ENCODE measurements around the gene NEU1.
A peak's percentile ranks its signal among the peaks of the same experiment; 100 is the strongest.
"Not testable (repeated sequence)": the region's sequence is repeated elsewhere in the genome, so short reads cannot be mapped to it uniquely, and the experiment has no call there.

NEU1 gene

DNA sequence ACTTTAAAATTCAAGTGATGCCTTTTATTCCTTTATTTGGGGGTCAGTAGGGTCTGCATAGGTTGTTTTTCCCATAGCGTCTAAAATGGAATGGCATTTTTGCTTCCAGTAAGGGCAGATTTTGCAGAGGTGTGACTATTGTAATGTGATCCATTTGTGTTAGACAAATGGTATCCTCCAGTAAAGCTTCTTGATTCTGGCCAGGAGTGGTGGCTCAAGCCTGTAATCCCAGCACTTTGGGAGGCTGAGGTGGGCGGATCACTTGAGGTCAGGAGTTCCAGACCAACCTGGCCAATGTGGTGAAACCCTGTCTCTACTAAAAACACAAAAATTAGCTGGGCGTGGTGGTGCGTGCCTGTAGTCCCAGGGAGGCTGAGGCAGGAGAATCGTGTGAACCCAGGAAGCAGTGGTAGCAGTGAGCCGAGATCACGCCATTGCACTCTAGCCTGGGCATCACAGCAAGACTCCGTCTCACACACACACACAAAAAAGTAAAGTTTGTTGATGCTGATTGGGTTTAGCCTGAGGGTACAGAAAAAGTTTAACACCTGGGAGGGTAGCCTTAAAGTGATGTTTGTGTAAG, 44.6 kb downstream of the NEU1 start:
- not testable (repeated sequence) for DNase-seq (ENCODE audit: low read depth in 2 of 2)

DNA sequence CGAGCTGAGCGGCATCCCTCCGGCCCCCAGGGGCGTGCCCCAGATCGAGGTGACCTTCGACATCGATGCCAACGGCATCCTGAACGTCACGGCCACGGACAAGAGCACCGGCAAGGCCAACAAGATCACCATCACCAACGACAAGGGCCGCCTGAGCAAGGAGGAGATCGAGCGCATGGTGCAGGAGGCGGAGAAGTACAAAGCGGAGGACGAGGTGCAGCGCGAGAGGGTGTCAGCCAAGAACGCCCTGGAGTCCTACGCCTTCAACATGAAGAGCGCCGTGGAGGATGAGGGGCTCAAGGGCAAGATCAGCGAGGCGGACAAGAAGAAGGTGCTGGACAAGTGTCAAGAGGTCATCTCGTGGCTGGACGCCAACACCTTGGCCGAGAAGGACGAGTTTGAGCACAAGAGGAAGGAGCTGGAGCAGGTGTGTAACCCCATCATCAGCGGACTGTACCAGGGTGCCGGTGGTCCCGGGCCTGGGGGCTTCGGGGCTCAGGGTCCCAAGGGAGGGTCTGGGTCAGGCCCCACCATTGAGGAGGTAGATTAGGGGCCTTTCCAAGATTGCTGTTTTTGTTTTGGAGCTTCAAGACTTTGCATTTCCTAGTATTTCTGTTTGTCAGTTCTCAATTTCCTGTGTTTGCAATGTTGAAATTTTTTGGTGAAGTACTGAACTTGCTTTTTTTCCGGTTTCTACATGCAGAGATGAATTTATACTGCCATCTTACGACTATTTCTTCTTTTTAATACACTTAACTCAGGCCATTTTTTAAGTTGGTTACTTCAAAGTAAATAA, 45.3 kb downstream of the NEU1 start:
- DNase-seq (ENCODE audit: low read depth in 2 of 2): not testable (repeated sequence)

DNA sequence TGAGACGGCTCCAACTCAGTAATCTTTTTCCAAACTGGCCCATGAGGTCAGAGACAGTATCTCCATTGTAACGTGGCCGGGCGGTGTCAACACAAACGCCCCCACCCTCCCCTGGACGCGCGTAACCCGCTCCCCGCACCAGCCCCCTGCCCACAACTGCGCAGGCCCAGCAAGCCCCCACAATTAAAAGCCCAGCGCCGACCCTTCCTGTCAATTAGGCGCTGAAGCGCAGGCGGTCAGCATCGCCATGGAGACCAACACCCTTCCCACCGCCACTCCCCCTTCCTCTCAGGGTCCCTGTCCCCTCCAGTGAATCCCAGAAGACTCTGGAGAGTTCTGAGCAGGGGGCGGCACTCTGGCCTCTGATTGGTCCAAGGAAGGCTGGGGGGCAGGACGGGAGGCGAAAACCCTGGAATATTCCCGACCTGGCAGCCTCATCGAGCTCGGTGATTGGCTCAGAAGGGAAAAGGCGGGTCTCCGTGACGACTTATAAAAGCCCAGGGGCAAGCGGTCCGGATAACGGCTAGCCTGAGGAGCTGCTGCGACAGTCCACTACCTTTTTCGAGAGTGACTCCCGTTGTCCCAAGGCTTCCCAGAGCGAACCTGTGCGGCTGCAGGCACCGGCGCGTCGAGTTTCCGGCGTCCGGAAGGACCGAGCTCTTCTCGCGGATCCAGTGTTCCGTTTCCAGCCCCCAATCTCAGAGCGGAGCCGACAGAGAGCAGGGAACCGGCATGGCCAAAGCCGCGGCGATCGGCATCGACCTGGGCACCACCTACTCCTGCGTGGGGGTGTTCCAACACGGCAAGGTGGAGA, 47.4 kb downstream of the NEU1 start, which contains the start of the genes HSPA1A and HSPA1L:
Gene HSPA1A, plus strand, starts transcription at position 519 of the 814 bp plus-strand sequence. Its CDS starts 214 bp downstream, at position 733.
Gene HSPA1L, minus strand, starts transcription at position 259 of the 814 bp plus-strand sequence. CDS start 3,311 bp downstream, outside the sequence.
- DNase-seq (ENCODE audit: low read depth in 2 of 2): peak; percentile 40 to 48

DNA sequence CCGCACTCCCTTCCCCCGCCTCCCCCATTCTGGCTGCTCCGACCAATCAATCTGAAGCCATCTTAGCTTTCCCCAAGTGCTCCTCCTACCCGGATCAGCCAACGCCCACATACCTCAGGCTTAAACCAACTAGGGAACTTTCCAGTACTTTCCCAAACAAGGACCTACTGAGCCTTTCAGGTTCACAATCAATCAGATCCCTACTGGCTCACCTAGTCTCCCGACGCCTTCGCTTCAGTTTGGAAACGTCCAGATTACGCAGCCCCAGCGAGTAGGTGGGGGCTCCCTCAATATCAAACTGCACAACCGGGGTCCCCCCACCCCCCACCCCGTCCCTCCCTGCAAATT, 48.0 kb downstream of the NEU1 start:
- DNase-seq (ENCODE audit: low read depth in 2 of 2): peak; percentile 46 to 57

DNA sequence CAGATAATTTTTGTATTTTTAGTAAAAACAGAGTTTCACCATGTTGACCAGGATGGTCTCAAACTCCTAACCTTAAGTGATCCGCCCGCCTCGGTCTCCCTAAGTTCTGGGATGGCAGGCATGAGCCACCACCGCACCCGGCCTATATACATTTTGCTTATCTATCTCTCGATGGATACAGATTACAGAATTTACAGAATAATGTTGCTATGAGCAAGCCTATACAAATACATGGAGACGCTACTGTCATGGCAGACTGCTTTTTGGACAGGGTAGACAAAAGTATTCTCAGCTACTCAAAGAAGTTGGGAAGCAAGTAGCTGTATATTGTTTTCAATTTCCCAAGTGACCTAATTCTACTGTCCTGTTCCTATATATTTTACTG, 49.2 kb downstream of the NEU1 start:
- no peak for DNase-seq (ENCODE audit: low read depth in 2 of 2)

DNA sequence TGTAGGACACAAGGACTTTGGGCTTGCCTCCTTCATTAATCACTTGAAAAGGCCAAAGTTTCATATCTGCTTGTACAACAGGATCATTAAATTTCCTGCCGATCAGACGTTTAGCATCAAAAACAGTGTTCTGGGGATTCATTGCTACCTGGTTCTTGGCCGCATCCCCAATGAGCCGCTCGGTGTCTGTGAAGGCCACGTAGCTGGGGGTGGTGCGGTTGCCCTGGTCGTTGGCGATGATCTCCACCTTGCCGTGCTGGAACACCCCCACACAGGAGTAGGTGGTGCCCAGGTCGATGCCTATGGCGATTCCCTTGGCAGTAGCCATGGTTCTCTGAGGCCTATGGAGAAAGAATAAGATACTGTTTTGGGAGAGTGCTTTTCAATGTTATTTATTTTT, 51.0 kb downstream of the NEU1 start:
- no peak for DNase-seq (ENCODE audit: low read depth in 2 of 2)

DNA sequence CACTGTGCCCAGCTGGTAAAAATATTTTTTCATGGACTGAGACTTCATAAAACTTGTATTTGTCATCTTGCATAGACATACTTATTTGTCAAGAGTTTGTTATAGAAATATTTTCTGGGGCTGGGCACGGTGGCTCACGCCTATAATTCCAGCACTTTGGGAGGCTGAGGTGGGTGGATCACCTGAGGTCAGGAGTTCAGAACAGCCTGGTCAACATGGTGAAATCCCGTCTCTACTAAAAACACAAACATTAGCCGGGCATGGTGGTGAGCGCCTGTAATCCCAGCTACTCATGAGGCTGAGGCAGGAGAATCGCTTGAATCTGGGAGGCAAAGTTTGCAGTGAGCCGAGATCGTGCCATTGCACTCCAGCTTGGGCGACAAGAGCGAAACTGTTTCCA, 54.0 kb downstream of the NEU1 start:
- not testable (repeated sequence) for DNase-seq (ENCODE audit: low read depth in 2 of 2)
